GM18507 (cell line): Measurements from ENCODE around the gene PRAC1.

Source experiments
- DNase-seq: peaks from one replicate; pipeline ENCODE4 v3.0.0; 2011; ENCODE audit warnings: low read depth; ENCODE audit not compliant: insufficient read length; ENCODE audit errors: extremely low spot score
- FAIRE-seq: peaks from 2 replicates; lab custom pipeline; 2011; peaks lifted over from hg19 to GRCh38; lab: Jason Lieb, UNC

The PRAC1 gene

GRCh38 chr17:48728232-48729231 lies 6.2 kb upstream of the PRAC1 start, which contains the start of gene HOXB13:
Gene HOXB13 (minus strand): TSS chr17:48728750. CDS start chr17:48728593, 157 bp downstream.
- FAIRE-seq (no peak), DNase-seq (no peak)

DNA sequence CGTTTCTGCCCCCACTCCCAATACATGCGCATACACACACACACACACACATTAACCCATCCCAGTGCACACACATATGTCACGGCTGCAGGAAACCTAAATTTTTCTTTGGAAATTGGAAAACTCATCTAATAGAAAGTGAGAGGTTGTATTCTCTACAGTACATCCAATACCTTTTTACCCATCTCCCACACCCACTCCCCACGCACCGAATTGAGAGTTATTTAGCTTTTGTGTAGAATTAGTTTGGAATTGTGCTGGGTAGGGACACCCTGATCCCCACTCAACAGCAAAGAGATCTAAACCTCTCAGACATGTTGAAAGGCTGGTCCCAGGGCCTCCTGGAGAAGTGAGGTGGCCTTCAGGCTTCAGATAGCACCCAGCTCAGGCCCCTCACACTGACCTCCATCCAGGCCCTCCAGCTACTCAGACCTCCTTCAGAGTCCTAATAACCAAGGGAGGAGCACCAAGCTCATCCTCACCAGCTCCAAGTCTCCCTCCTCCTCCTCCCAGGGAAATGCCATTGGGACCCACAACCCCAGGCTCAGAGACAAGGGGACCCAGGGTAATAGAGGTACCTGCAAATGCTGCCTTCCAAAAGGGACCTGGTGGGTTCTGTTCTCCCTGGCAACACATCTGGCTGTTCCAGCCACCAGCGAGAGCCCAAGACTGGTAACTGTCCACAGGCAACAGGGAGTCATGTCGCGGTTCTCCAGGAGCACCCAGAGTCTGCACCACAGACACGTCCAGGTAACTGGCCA lies 5.3 kb upstream of the PRAC1 start:
- FAIRE-seq, result no peak
- no peak for DNase-seq

DNA sequence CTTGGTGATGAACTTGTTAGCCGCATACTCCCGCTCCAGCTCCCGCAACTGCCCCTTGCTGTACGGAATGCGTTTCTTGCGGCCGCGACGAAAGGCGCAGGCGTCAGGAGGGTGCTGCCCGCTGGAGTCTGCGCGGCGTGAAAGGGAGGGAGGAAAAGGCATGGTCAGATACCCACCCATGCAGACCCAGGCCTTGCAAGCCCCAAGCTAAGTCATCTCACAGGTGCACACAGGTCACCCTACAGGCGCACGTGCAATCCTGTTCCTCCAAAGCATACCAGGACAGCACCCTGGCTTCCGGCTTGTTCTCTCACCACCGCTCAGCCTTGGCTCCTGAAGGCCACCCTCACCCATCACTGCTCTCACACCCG lies 4.6 kb upstream of the PRAC1 start:
- FAIRE-seq (no peak), DNase-seq (no peak)

DNA sequence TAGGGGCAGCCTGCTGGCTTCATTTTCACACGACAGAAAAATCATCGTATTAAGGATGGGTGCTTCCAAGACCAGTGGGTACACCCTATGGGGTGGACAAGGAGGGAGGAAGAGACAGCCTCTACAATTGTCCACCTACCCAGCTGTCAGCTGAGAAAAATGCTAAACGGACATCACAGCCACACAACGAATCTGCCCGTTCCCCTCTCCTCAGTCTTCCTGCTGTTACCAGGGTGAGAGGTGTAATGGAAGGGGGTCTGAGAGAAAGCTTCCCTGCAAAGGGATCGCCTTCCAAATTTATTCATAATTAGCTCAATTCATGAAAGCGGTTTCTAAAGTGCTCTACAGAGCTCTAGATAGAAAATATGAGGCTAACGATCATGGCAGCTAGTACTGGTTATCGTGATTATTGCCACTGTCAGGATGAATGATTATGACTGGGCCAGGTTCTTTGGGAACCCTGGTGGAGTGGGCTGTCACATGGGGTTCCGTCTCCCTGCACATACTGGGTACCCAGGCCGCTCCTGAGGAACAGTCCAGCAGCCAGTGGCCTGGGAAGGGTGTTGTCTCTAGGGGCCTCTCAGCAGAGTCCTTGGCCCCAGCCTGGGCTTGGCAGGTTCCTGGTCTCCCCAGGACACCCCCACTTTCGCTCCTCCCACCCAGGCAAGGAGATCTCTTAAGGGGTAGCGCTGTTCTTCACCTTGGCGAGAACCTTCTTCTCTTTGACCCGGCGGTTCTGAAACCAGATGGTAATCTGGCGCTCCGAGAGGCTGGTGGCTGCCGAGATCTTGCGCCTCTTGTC lies 4.0 kb upstream of the PRAC1 start:
- no peak for DNase-seq
- no peak for FAIRE-seq

DNA sequence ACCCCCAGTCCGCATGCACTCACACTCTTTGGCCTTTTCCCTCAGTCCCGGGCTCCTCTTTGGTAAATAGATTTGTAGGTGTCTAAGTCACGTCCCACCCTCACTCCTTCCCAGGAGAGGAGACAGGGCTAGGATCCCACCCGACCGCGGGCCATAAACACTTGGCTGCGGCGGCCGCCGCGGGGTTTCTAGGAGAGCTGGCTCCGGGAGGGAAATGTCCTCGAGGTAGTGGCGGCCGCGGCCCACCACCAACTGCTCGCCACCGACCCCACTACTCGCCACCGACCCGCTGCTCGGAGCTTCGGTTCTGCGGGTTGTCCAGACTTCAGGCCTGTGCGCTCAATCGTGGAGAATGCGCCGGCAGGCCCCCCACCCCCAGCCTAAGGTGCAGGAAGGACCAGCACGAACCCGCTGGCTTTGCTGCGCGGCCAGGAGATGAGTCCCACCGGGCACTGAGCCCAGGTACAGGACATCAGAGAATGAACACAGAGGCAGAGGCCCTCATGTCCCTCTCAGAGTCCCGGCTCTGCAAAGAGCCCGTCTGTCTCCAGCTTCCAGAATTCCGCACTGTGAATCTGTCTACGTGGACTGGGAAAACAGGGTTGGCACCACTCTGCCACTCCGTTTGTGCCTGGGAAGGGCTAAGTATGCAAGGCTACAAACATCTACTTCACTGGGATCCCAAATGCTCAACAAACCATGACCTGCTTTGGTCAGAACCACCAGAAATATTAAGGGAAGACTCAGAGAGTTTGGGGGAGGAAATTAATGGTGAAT lies 3.2 kb upstream of the PRAC1 start:
- DNase-seq, result no peak
- FAIRE-seq, result no peak

DNA sequence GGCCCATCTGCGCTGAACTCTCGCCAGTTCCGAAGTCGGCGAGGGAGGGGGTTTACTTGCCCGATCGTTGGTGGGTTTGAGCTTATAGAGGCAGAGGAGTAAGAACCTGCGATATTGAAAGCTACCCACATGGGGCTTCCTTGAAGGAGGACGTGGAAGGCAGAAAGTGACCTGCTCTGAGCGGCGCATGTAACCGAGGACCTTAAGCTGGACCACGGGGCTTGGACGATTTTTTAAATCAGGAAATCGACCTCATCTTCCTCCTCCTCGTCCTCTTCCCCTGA lies 2.6 kb upstream of the PRAC1 start:
- FAIRE-seq, result no peak

GRCh38 chr17:48724251-48725003 lies 2.1 kb upstream of the PRAC1 start:
- peak; percentile 43 for DNase-seq
- peak; percentile 67 for FAIRE-seq

More for the DNA sequence above, 2.6 kb upstream of the PRAC1 start:
- no peak for DNase-seq

DNA sequence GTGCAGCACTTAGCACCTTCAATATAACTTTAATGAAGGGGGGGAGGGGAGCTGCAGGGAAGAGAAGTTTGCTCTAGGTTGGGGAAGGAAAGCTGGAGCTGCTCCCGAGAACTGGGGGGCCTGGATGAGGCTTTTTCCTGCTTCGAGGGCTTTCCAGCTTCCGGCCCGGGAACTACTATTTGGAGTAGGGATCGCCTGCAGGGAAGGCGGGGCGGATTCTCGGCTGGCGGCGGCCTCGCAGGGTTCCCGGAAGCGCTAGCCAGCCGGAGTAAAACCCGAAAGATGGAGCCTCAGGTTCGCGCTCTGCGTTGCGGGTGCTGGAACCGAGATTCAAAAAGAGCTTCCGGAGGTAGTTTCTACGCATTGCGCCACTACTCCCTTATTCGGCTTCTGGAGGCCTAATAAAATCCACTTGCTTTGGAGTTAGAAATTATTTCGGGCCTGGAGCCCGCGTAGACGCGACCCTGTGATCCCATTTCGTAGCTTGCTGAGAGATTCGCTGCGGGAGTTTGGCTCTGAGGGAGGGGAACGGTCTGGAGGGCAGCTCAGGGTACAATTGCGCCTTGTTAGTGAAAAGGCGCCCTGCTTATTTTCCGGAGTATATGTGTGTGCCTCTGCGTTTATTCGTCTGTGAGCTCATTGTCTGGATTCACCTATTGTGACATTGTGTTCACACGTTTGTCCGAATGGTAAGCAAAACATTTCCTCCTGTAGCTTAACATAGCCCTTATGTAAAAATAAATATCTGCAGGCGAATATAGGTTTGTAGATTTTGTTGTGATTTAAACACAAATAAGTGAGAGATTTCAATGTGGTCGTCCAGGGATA lies 1.3 kb upstream of the PRAC1 start:
- FAIRE-seq, result no peak
- no peak for DNase-seq

GRCh38 chr17:48722915-48723422 lies 651 bp upstream of the PRAC1 start, which contains the start of gene PRAC2:
Gene PRAC2 (plus strand): TSS chr17:48723185. CDS start chr17:48724411, 1,226 bp downstream.
- no peak for DNase-seq
- no peak for FAIRE-seq

GRCh38 chr17:48721009-48721402 lies 1.3 kb downstream of the PRAC1 start:
- no peak for DNase-seq

GRCh38 chr17:48720266-48721008 lies 1.9 kb downstream of the PRAC1 start:
- no peak for FAIRE-seq
- no peak for DNase-seq

More at GRCh38 chr17:48721009-48721402, 1.3 kb downstream of the PRAC1 start:
- no peak for FAIRE-seq

- FAIRE-seq (no peak), DNase-seq (no peak)
These were observed 2.6 kb downstream of the PRAC1 start for GRCh38 chr17:48719642-48720265.

GRCh38 chr17:48718761-48719641 lies 3.3 kb downstream of the PRAC1 start:
- DNase-seq (no peak), FAIRE-seq (no peak)

- FAIRE-seq (no peak), DNase-seq (no peak)
These were observed 4.0 kb downstream of the PRAC1 start for GRCh38 chr17:48718227-48718760.
